ENCODE results near the gene CDKN2B-AS1.

DNA sequence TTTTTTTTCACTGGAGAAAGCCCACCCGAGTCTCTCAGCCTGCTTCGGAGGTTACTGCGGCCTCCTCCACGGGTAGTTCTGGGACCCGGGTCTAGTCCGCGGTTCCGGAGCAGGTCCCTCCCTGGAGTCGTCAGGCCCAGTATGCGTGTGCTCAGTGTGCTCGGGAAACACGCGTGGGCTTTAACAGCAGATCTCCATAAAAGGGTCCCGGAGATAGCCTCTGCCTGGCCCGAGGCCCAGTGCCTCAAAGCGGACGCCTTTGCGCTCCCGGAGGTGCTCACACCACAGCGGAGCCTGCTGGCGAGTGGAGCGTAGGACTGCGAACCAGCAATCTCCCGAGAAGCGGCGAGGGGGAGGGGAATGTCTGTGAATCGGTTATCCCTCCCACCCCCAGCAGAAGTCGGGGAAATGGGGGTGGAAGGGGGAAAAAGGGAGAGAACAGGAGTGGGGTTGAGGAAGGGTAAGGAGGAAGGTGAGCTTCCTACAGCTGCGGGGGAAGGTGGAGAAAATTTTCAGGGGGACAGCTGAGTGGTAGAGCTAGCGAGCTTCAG is 29.1 kb upstream of the CDKN2B-AS1 start:
- TF ChIP-seq, protein P1, sequence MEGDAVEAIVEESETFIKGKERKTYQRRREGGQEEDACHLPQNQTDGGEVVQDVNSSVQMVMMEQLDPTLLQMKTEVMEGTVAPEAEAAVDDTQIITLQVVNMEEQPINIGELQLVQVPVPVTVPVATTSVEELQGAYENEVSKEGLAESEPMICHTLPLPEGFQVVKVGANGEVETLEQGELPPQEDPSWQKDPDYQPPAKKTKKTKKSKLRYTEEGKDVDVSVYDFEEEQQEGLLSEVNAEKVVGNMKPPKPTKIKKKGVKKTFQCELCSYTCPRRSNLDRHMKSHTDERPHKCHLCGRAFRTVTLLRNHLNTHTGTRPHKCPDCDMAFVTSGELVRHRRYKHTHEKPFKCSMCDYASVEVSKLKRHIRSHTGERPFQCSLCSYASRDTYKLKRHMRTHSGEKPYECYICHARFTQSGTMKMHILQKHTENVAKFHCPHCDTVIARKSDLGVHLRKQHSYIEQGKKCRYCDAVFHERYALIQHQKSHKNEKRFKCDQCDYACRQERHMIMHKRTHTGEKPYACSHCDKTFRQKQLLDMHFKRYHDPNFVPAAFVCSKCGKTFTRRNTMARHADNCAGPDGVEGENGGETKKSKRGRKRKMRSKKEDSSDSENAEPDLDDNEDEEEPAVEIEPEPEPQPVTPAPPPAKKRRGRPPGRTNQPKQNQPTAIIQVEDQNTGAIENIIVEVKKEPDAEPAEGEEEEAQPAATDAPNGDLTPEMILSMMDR (IDR thresholded peaks at IDR 0.05): peak; percentile 66
- peak; percentile 74 for TF ChIP-seq EZH2 (IDR thresholded peaks at IDR 0.05)

Measured in neural progenitor cell (in vitro differentiated cells).